Measurements from ENCODE around the gene KDM4C.
"Not testable (repeated sequence)": the region's sequence is repeated elsewhere in the genome, so short reads cannot be mapped to it uniquely, and the experiment has no call there.

Gene KDM4C

GRCh38 chr9:6805532-6805931 is 47.8 kb downstream of the KDM4C start:
- DNase-seq (ENCODE audit: low read depth in 4 of 4, low spot score in 1 of 4): no peak

GRCh38 chr9:6806318-6806717 is 48.5 kb downstream of the KDM4C start:
- not testable (repeated sequence) for DNase-seq (ENCODE audit: low read depth in 4 of 4, low spot score in 1 of 4)

GRCh38 chr9:6807669-6808068 is 49.9 kb downstream of the KDM4C start:
- DNase-seq (ENCODE audit: low read depth in 4 of 4, low spot score in 1 of 4): not testable (repeated sequence)

DNA sequence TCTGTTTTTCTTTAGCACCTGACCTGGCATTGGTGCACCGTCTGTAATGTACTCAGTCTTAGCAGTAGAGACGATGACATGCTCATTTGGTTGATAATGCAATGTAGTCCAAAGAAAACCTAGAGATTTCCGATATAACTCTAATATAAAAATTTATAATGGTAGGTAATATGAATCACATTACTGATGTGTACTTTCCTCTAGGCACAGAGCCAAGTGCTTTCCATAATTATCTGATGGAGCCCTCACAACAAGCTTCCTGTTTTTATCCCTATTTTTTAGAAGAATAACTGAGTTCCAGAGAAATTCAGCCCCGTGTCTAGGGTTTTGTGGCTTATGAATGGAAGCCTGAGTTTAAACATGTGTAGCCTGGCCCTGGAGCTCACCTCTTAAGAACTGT is 53.7 kb downstream of the KDM4C start:
- DNase-seq (ENCODE audit: low read depth in 4 of 4, low spot score in 1 of 4): no peak

GRCh38 chr9:6816581-6816980 is 58.8 kb downstream of the KDM4C start:
- no peak for DNase-seq (ENCODE audit: low read depth in 4 of 4, low spot score in 1 of 4)

DNA sequence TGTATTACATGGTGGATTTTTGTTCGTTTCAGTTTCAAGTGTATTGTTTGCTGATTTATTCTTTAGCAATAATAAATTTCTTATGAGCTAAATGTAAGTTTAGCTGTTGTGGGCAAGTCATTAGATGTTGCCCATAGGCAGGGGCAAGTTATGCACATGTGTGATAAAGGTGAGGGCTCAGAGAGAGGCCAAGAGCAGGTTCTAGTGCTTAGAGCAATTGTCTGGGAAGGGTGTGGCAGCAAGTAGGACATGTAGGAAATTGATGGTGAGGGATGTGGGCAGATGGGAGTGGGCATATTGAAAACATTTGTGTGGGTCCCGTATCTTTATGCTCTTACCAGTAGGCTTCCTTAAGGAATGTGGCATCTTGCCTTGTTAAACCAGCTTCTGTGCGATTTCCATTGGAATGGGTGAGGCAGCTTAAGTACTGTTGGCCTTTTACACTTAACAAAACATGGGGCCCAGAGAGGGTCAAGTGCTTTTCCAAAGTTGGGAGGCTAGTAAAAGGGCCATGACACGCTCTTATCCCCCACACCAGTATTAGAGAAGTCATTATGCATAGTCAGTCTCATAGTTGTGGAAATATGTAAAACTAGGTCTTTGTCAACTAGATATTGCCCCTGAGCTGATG is 60.6 kb downstream of the KDM4C start:
- no peak for DNase-seq (ENCODE audit: low read depth in 4 of 4, low spot score in 1 of 4)

DNA sequence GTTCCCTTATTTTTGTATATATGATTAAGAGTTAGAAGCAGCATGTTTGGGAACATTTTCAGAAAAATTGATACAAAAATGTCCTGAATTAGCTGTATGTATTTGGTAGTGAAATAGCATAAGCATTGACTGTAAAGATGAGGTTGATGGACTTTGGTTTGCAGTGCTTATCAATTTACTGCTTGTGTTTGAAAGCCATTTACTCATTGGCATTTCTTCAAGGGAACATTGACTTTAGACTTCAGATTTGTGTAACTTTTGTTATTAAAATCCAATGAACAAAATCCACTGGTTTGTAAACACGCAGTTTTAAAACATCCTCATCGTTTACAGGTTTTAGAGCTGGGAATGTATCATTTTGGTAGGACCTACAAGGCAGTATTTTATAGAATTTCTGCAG is 61.3 kb downstream of the KDM4C start:
- no peak for DNase-seq (ENCODE audit: low read depth in 4 of 4, low spot score in 1 of 4)

DNA sequence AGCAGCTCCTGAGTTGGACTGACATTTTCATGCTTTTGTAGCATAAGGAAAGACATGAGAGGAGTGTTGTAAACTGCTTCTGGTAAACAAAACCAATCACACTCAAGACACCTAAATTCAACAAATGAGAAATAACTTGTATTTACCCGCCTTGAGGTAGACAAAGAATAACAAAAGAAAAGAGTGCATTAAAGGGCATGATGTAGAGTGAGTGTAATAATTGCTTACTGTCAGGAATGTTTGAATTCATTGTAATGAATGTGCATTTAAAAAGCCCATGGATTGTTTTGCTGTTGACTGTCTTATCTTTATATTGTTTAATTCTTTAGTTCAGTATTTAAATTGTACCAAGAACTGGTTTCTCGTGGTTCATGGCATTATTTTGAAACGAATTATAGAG is 61.8 kb downstream of the KDM4C start:
- DNase-seq (ENCODE audit: low read depth in 4 of 4, low spot score in 1 of 4): no peak

GRCh38 chr9:6822696-6823095 is 64.9 kb downstream of the KDM4C start:
- DNase-seq (ENCODE audit: low read depth in 4 of 4, low spot score in 1 of 4): no peak

DNA sequence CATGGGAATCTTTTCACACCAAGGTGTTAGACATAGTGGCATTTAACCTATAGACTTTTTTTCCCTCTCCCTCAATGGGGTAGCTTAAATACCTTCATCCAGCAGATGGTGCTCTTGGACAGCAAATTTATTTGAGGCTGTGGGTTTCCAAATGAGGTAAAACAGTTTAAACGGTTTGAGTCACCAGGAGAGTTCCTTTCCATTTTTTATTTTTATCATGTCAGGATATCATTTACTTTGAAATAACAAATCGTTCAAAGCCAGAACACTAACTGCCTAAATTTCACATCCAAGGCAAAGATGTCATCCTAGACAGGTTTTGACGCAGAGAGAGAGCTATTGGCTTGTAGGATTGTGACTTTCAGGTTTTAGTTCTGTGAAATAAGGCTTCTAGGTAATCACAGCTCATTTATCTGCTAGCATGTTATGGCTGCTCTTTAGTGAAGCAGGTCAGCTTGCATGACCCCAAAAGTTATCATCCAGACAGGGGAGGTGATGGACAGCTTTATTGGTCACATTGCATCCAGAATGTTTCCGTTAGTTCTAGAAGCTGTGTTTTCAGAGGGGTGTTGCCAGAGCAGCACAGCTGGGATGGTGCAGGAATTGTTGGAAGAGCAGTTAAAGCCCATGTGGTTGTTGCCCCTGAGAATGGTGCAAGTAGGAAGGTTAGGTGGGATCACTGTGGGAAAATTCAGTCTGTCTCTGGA is 69.8 kb downstream of the KDM4C start:
- DNase-seq (ENCODE audit: low read depth in 4 of 4, low spot score in 1 of 4): peak in 2 of 4 experiments; percentile 6 to 7

DNA sequence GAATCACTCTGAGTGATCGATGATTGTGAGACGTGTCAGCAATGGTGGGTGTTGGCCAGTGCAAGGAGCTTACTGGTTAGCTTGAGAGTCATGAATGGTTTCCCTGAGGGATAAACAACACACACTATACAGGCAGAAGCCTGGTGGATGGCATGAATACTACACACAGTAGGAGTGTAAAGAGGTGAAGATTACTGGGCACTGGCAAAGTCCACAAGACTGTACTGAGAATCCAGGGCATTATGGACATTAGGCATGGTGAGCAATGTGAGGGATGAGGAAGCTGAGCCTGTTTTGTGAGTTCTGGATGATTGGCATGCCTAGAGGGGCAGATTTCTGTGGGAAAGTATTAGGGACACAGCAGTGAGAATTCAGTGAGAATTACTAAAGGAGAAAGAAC is 71.3 kb downstream of the KDM4C start:
- DNase-seq (ENCODE audit: low read depth in 4 of 4, low spot score in 1 of 4): no peak

DNA sequence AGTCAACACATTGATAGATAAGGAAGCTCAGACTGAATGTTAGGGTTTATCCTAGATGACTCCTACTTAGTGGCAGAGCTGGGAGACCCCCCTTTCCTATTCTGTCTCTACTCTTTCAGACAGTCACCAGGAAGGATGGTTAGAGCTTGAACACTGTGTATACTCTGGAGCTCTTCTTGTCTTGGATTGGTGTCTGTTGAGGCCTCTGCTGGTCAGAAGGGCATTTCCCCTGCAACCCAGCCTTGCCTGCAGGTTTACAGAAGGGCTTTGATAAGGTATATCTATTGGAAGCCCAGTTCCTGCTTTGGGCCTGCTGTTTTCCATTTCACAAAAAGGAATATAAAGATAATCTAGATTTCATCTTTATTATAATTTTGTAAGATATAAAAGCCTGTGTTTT is 71.8 kb downstream of the KDM4C start:
- DNase-seq (ENCODE audit: low read depth in 4 of 4, low spot score in 1 of 4): no peak

- DNase-seq (ENCODE audit: low read depth in 4 of 4, low spot score in 1 of 4): no peak
Observed at GRCh38 chr9:6833518-6834192, 75.9 kb downstream of the KDM4C start.

DNA sequence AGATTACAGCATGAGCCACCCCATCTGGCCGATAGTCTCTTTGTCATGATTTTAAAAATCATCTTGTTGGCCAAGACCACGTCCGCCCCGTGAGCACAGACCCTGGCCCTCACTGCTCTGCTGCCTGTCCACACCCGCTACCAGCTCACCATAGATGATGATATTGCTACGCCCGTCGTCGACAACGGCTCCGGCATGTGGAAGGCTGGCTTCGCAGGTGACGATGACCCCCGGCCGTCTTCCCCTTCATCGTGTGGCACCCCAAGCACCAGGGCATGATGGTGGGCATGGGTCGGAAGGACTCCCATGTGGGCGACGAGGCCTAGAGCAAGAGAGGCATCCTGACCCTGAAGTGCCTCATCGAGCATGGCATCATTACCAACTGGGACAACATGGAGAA is 76.5 kb downstream of the KDM4C start:
- no peak for DNase-seq (ENCODE audit: low read depth in 4 of 4, low spot score in 1 of 4)

DNA sequence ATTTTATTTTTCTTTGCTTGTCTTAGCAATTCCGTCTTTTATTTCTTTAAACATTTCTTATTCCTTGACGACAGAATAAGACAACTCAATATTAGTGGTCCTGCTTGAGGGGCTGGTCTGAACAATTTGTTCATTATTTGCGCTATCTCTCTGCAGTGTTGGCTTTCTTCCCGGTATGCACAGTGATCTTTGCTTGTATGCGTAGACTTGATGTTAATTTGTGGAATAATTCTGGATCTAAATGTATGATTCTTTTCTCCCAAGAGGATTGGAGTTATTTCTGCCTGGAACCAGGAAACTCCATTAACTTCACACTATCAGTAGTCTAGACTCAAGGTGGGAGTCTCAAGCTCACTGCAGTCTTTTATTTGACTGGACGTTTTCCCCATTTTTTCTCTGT is 80.4 kb downstream of the KDM4C start:
- no peak for DNase-seq (ENCODE audit: low read depth in 4 of 4, low spot score in 1 of 4)

DNA sequence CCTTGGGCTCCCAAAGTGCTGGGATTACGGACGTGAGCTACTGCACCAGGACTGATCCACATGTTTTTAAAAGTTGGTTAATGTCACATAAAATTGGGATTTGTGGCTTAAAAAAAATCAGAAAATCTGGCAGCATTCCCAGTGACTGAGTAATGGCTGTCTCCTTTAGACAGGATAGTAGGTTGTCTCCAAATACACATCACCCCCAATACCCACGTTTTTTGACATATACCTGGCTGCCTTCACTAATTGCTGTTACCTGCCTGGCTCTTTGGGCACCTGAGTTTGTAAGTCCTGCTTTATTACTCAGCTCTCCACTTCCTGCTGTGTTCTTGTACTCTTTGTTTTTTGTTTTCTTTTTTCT is 84.8 kb downstream of the KDM4C start:
- no peak for DNase-seq (ENCODE audit: low read depth in 4 of 4, low spot score in 1 of 4)

DNA sequence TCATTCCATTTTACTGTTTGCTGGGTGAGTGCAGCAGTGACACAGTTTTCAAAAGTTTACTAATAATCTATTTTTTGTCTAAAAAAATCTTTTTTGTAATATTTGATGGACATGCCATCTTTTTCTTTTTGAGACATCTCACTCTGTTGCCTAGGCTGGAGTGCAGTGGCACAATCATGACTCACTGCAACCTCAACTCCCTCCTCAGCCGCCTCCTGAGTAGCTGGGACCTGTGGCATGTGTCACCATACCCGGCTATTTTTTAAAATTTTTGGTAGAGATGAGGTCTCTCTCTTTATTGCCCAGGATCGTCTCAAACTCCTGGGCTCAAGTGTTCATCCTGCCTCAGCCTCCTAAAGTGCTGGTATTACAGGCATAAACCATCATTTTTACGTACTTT is 86.0 kb downstream of the KDM4C start:
- no peak for DNase-seq (ENCODE audit: low read depth in 4 of 4, low spot score in 1 of 4)

GRCh38 chr9:6844267-6844666 is 86.5 kb downstream of the KDM4C start:
- no peak for DNase-seq (ENCODE audit: low read depth in 4 of 4, low spot score in 1 of 4)

DNA sequence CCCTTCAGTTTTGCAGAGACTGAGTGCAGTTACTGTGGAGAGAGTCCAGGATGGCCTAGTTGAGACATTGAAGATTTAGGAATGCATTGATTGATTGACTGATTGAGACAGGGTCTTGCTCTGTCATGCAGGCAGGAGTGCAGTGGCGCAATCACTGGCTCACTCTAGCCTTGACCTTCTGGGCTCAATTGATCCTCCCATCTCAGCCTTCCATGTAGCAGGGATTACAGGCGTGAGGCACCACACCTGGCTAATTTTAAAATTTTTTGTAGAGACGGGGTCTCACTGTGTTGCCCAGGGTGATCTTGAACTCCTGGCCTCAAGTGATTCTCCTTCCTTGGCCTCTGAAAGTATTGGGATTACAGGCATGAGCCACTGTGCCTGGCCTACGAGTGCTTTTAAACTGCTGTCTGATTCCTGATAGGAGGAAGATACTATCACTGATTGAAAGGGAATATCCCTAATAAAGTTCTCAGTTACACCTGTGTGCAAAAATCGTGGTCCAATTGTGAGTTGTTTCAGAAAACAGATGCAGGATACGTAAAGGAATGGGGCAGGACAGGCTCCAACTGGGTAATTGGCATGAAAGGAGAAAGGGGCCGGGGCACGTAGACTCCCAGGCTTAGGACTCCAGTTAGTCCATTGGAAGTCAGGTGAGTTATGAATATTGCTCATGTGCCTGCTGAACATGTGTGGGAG is 87.5 kb downstream of the KDM4C start:
- no peak for DNase-seq (ENCODE audit: low read depth in 4 of 4, low spot score in 1 of 4)

GRCh38 chr9:6845880-6846279 is 88.1 kb downstream of the KDM4C start:
- DNase-seq (ENCODE audit: low read depth in 4 of 4, low spot score in 1 of 4): no peak

- no peak for DNase-seq (ENCODE audit: low read depth in 4 of 4, low spot score in 1 of 4)
Observed at GRCh38 chr9:6852243-6852963, 94.6 kb downstream of the KDM4C start.

Data from stimulated activated CD4-positive, alpha-beta T cell treated with anti-CD3 and anti-CD28 coated beads, Interleukin-1b, Interleukin-23, amount 100 ng/mL, for 24 hours (primary cell).